ENCODE results near the gene PRDM5. TPM values are rescaled to one million over a fixed set of nuclear protein-coding genes. Genes with fewer than 3 reads are reported as not detected.

Gene PRDM5
- total and polyA plus RNA-seq, 9 of the 15 experiments (the other 6 are each of a cell fraction or from before 2014, with no cell fraction given): not detected

DNA sequence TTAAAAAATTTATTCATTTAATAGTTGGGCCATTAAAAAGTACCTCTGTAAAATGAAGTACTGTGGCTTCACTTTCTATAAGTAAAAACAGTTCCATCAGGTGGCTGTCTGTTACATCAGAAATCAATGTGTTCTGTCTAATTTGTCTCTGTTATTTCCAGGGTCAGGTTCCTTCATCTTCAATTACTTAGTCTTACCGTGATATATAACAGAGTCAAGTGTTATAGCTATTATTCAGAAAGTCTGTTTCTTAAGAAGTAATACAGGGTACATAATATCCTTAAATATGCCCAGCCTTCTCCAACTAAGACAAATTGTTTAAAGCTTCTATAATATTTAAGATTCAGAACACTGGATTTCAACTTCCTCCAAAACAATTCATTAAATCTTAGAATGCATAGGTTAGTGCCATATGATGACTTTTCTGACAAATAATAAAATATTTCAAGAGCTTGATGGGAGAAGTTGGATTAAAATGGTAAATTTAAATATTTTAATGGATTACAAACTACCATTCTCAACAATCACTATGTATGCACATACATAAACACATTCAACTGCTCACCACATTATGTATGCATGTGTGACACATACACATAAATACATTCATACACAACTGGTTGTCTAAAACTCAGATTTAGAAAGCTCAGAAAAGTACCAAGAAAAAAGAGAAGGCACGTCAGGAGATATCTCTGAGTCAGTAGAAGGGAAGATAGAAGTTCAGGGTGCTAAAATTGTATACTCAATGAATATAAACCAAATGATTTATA lies 268.5 kb downstream of the PRDM5 start:
- no TSS peak for BruUV-seq (replicated peaks)
- TF ChIP-seq RHOXF2B (CRISPR knock-in tag; conservative IDR thresholded peaks at IDR 0.05) (no peak), REST (IDR thresholded peaks at IDR 0.05; ENCODE audit: borderline replicate concordance) (no peak), REST (CRISPR knock-in tag; IDR thresholded peaks at IDR 0.05; ENCODE audit: low read depth) (no peak), SMARCE1 (IDR thresholded peaks at IDR 0.05) (no peak), CSDE1 (IDR thresholded peaks at IDR 0.05) (no peak), RCOR1 (IDR thresholded peaks at IDR 0.05; ENCODE audit: borderline replicate concordance in 1 of 2, low read depth in 2 of 2, low read length in 2 of 2) (no peak), TRIM24 (IDR thresholded peaks at IDR 0.05) (no peak), POLR2A (conservative IDR thresholded peaks at IDR 0.05) (no peak), NR2C2 (CRISPR knock-in tag; IDR thresholded peaks at IDR 0.05) (no peak), NR2C2 (tag; IDR thresholded peaks at IDR 0.05) (no peak), ZNF449 (CRISPR knock-in tag; IDR thresholded peaks at IDR 0.05) (no peak), NR3C1 (CRISPR knock-in tag; IDR thresholded peaks at IDR 0.05) (no peak), C11orf30 (IDR thresholded peaks at IDR 0.05; ENCODE audit: low read depth) (no peak)

More for the DNA sequence above, 268.5 kb downstream of the PRDM5 start:
- Histone ChIP-seq H3K36me3 (ENCODE audit: control insufficient read depth, insufficient read depth, low read length) (no peaks in the 10 kb centered on the region), H3K79me2 (ENCODE audit: control insufficient read depth, insufficient read depth, low read length) (no peaks in the 10 kb centered on the region), H4K20me1 (replicated peaks; ENCODE audit: control insufficient read depth, insufficient read depth, low read length) (no peaks in the 10 kb centered on the region), H3K4me3 (no peak overlapping the region), H3K9me1 (ENCODE audit: control insufficient read depth, insufficient read depth, low read length) (no peaks in the 10 kb centered on the region), H3K27me3 (ENCODE audit: control insufficient read depth in 2 of 2, insufficient read depth in 2 of 2, low read length in 2 of 2) (no peaks in the 10 kb centered on the region), H3K4me1 (replicated peaks in 1 of 2; ENCODE audit: control insufficient read depth in 2 of 2, insufficient read depth in 2 of 2, low read length in 2 of 2) (no peaks in the 10 kb centered on the region), H3K9ac (ENCODE audit: insufficient read depth in 1 of 2, low read depth in 2 of 2, low read length in 2 of 2) (no peak overlapping the region), H3K27ac (ENCODE audit: extremely low read depth, low read depth, low read length) (no peak overlapping the region), H2AFZ (ENCODE audit: low read depth, low read length) (no peak overlapping the region), H3K4me2 (ENCODE audit: insufficient read depth, low read length) (no peak overlapping the region), H3K9me3 (replicated peaks; ENCODE audit: control insufficient read depth, insufficient read depth, low read depth, low read length) (no peaks in the 10 kb centered on the region)
- FAIRE-seq (no peak), ATAC-seq (no peak), DNase-seq (ENCODE audit: extremely low read depth in 1 of 4, low spot score in 3 of 4) (no peak)
- in situ Hi-C loops (cut with MboI): no loop called here
- POLR2A ChIA-PET: no interaction called here
- intact Hi-C loops (cut with micrococcal nuclease): no loop called here
- 0% methylated on average over 2 of the region's 2 CpGs for WGBS (ENCODE audit: insufficient coverage, low coverage, missing lambda C conversion rate)
- CTCF ChIA-PET (ENCODE audit: low intra/inter-chr PET ratio): no interaction called here
